Chondrocyte (in vitro differentiated cells): ENCODE data around the gene PRSS1. TPM values are rescaled to one million over a fixed set of nuclear protein-coding genes. Genes with fewer than 3 reads are reported as not detected.

Experiments used
- DNase-seq: peaks from one replicate; pipeline ENCODE4 v3.0.0; 2021; ENCODE audit warnings: mixed read lengths, low spot score
- H3K27ac Mint-ChIP-seq: one replicate; pipeline ENCODE4 v1.8.0; 2021; ENCODE audit warnings: mild to moderate bottlenecking, moderate library complexity, mixed read lengths; ENCODE audit not compliant: unreplicated experiment
- H3K27me3 Mint-ChIP-seq: 2 replicates; pipeline ENCODE4 v1.8.0; 2021; ENCODE audit warnings: low read depth, mixed read lengths
- H3K36me3 Mint-ChIP-seq: 2 replicates; pipeline ENCODE4 v1.8.0; 2021; ENCODE audit warnings: low read depth, mixed read lengths
- H3K4me1 Mint-ChIP-seq: 2 replicates; pipeline ENCODE4 v1.8.0; 2021; ENCODE audit warnings: low read depth, mild to moderate bottlenecking, mixed read lengths
- H3K4me3 Mint-ChIP-seq: one replicate; pipeline ENCODE4 v1.8.0; 2021; ENCODE audit warnings: mild to moderate bottlenecking, moderate library complexity, mixed read lengths; ENCODE audit not compliant: unreplicated experiment
- H3K9me3 Mint-ChIP-seq: 2 replicates; pipeline ENCODE4 v1.8.0; 2021; ENCODE audit warnings: low read depth, mixed read lengths
- total RNA-seq: library from RNA; stranded (reverse); gene quantifications from 3 replicates; pipeline ENCODE4 v1.2.1, GENCODE V29; 2021
- TF ChIP-seq, protein P1 (sequence below): fragments of 200-600 bp; sonication (generic); IDR thresholded peaks from 2 replicates; pipeline ENCODE4 v1.5.0; 2021; ENCODE audit warnings: antibody characterized with exemption, mild to moderate bottlenecking, moderate library complexity

Gene PRSS1
- total RNA-seq, 1 donor from 2014 or later: not detected

DNA sequence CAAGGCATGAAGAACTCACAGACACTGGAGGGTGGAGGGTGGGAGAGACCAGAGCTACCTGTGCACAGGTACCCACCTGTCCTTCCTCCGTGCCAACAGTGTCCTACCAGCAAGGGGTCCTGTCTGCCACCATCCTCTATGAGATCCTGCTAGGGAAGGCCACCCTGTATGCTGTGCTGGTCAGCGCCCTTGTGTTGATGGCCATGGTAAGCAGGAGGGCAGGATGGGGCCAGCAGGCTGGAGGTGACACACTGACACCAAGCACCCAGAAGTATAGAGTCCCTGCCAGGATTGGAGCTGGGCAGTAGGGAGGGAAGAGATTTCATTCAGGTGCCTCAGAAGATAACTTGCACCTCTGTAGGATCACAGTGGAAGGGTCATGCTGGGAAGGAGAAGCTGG, 43.3 kb downstream of the PRSS1 start:
- peaks cover 67% of the 10 kb centered on the region for H3K27me3 Mint-ChIP-seq
- TF ChIP-seq, protein P1, sequence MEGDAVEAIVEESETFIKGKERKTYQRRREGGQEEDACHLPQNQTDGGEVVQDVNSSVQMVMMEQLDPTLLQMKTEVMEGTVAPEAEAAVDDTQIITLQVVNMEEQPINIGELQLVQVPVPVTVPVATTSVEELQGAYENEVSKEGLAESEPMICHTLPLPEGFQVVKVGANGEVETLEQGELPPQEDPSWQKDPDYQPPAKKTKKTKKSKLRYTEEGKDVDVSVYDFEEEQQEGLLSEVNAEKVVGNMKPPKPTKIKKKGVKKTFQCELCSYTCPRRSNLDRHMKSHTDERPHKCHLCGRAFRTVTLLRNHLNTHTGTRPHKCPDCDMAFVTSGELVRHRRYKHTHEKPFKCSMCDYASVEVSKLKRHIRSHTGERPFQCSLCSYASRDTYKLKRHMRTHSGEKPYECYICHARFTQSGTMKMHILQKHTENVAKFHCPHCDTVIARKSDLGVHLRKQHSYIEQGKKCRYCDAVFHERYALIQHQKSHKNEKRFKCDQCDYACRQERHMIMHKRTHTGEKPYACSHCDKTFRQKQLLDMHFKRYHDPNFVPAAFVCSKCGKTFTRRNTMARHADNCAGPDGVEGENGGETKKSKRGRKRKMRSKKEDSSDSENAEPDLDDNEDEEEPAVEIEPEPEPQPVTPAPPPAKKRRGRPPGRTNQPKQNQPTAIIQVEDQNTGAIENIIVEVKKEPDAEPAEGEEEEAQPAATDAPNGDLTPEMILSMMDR: no peak
- no peaks in the 10 kb centered on the region for H3K36me3 Mint-ChIP-seq
- no peak overlapping the region for H3K27ac Mint-ChIP-seq
- H3K4me1 Mint-ChIP-seq: peaks cover 5% of the 10 kb centered on the region
- no peak overlapping the region for H3K4me3 Mint-ChIP-seq
- no peaks in the 10 kb centered on the region for H3K9me3 Mint-ChIP-seq
- no peak for DNase-seq

DNA sequence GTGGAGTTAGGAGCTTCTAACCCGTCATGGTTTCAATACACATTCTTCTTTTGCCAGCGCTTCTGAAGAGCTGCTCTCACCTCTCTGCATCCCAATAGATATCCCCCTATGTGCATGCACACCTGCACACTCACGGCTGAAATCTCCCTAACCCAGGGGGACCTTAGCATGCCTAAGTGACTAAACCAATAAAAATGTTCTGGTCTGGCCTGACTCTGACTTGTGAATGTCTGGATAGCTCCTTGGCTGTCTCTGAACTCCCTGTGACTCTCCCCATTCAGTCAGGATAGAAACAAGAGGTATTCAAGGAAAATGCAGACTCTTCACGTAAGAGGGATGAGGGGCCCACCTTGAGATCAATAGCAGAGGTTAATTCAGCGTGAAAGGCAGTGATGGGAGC, 43.9 kb downstream of the PRSS1 start:
- no peak overlapping the region for H3K27ac Mint-ChIP-seq
- H3K9me3 Mint-ChIP-seq: no peaks in the 10 kb centered on the region
- no peak for DNase-seq
- H3K27me3 Mint-ChIP-seq: peaks cover 67% of the 10 kb centered on the region
- H3K4me3 Mint-ChIP-seq: no peak overlapping the region
- H3K36me3 Mint-ChIP-seq: no peaks in the 10 kb centered on the region
- TF ChIP-seq, protein P1: no peak
- H3K4me1 Mint-ChIP-seq: peaks cover 9% of the 10 kb centered on the region

DNA sequence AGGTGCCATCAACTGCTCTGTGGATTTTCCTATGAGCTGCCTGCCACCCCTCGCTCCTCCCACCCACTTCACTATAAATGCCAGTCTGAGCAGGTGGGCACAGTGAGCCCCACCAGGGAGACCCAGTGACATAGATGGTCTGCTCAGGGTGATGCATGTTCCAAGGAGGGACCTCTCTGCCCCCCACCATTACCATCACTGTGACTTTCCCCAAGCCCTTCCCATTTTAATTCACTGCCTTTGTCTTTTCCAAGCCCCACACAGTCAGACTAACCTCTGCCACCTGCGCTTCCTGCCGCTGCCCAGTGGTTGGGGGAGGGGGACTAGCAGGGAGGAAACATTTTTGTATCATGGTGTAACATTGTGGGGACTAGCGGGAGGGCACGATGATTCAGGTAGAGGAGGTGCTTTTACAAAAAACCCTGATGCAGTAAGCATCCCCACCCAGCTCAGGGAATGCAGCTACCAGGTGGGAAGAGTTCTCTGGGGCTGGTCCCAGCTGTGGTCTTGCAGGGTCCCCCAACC, 46.1 kb downstream of the PRSS1 start:
- no peak for DNase-seq
- Mint-ChIP-seq H3K27ac (no peak overlapping the region), H3K4me3 (no peak overlapping the region), H3K36me3 (no peaks in the 10 kb centered on the region), H3K27me3 (peaks cover 74% of the 10 kb centered on the region), H3K9me3 (no peaks in the 10 kb centered on the region), H3K4me1 (peaks cover 9% of the 10 kb centered on the region)
- TF ChIP-seq, protein P1: no peak

DNA sequence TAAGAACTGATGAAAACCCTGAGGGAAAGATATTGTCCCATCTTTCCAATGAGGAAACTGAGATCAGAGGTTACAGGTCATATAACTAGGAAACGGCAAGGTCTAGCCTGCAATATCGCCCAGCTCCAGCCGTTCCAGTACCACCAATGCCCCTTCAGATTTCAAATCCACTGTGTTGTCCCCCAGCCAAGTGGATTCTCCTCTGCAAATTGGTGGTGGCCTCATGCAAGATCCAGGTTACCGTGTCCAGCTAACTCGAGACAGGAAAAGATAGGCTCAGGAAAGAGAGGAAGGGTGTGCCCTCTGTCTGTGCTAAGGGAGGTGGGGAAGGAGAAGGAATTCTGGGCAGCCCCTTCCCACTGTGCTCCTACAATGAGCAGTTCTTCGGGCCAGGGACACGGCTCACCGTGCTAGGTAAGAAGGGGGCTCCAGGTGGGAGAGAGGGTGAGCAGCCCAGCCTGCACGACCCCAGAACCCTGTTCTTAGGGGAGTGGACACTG, 46.8 kb downstream of the PRSS1 start:
- no peak overlapping the region for H3K27ac Mint-ChIP-seq
- no peaks in the 10 kb centered on the region for H3K36me3 Mint-ChIP-seq
- TF ChIP-seq, protein P1: no peak
- no peaks in the 10 kb centered on the region for H3K9me3 Mint-ChIP-seq
- H3K4me3 Mint-ChIP-seq: no peak overlapping the region
- no peak for DNase-seq
- peaks cover 9% of the 10 kb centered on the region for H3K4me1 Mint-ChIP-seq
- H3K27me3 Mint-ChIP-seq: peaks cover 80% of the 10 kb centered on the region

DNA sequence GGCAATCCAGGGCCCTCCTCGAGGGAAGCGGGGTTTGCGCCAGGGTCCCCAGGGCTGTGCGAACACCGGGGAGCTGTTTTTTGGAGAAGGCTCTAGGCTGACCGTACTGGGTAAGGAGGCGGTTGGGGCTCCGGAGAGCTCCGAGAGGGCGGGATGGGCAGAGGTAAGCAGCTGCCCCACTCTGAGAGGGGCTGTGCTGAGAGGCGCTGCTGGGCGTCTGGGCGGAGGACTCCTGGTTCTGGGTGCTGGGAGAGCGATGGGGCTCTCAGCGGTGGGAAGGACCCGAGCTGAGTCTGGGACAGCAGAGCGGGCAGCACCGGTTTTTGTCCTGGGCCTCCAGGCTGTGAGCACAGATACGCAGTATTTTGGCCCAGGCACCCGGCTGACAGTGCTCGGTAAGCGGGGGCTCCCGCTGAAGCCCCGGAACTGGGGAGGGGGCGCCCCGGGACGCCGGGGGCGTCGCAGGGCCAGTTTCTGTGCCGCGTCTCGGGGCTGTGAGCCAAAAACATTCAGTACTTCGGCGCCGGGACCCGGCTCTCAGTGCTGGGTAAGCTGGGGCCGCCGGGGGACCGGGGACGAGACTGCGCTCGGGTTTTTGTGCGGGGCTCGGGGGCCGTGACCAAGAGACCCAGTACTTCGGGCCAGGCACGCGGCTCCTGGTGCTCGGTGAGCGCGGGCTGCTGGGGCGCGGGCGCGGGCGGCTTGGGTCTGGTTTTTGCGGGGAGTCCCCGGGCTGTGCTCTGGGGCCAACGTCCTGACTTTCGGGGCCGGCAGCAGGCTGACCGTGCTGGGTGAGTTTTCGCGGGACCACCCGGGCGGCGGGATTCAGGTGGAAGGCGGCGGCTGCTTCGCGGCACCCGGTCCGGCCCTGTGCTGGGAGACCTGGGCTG, 47.5 kb downstream of the PRSS1 start:
- Mint-ChIP-seq H3K4me3 (no peak overlapping the region), H3K27me3 (peaks cover 80% of the 10 kb centered on the region), H3K36me3 (no peaks in the 10 kb centered on the region), H3K27ac (no peak overlapping the region), H3K9me3 (no peaks in the 10 kb centered on the region), H3K4me1 (peaks cover 9% of the 10 kb centered on the region)
- no peak for DNase-seq
- TF ChIP-seq, protein P1: no peak
